Measurements from ENCODE around the gene RRP9. TPM values are rescaled to one million over a fixed set of nuclear protein-coding genes. Genes with fewer than 3 reads are reported as not detected.

Gene RRP9
- total RNA-seq, 1 donor, result 22.5 TPM

GRCh38 chr3:51984269-51984647 is 42.6 kb upstream of the RRP9 start:
- H3K4me3 ChIP-seq (ENCODE audit: low read depth, low read length), result peak overlapping the region; percentile 66
- no peak for TF ChIP-seq CTCF (IDR thresholded peaks at IDR 0.05; ENCODE audit: insufficient read depth, low read depth, low read length)
- no peak for DNase-seq (ENCODE audit: low read depth)

GRCh38 chr3:51983578-51984268 is 42.0 kb upstream of the RRP9 start:
- no peak for DNase-seq (ENCODE audit: low read depth)
- no peak for TF ChIP-seq CTCF (IDR thresholded peaks at IDR 0.05; ENCODE audit: insufficient read depth, low read depth, low read length)
- H3K4me3 ChIP-seq (ENCODE audit: low read depth, low read length), result peak overlapping the region; percentile 66

- peak; percentile 91 for DNase-seq (ENCODE audit: low read depth)
- TF ChIP-seq CTCF (IDR thresholded peaks at IDR 0.05; ENCODE audit: insufficient read depth, low read depth, low read length), result no peak
- H3K4me3 ChIP-seq (ENCODE audit: low read depth, low read length), result peak within 1 kb of the TSS; percentile 66
These were observed 41.3 kb upstream of the RRP9 start, which contains the start of gene ACY1 for GRCh38 chr3:51982838-51983577. Gene ACY1 (plus strand): TSS chr3:51983535. CDS start chr3:51984065, 530 bp downstream.

- no peak for DNase-seq (ENCODE audit: low read depth)
- TF ChIP-seq CTCF (IDR thresholded peaks at IDR 0.05; ENCODE audit: insufficient read depth, low read depth, low read length), result peak; percentile 54
- H3K4me3 ChIP-seq (ENCODE audit: low read depth, low read length), result peak overlapping the region; percentile 66
These were observed 40.7 kb upstream of the RRP9 start for GRCh38 chr3:51982352-51982837.

GRCh38 chr3:51980253-51980652 is 38.5 kb upstream of the RRP9 start:
- TF ChIP-seq CTCF (IDR thresholded peaks at IDR 0.05; ENCODE audit: insufficient read depth, low read depth, low read length), result no peak

GRCh38 chr3:51978143-51978502 is 36.4 kb upstream of the RRP9 start:
- no peak for TF ChIP-seq CTCF (IDR thresholded peaks at IDR 0.05; ENCODE audit: insufficient read depth, low read depth, low read length)
- DNase-seq (ENCODE audit: low read depth), result no peak
- H3K4me3 ChIP-seq (ENCODE audit: low read depth, low read length), result no peak overlapping the region

More at GRCh38 chr3:51980253-51980652, 38.5 kb upstream of the RRP9 start:
- DNase-seq (ENCODE audit: low read depth), result no peak
- H3K4me3 ChIP-seq (ENCODE audit: low read depth, low read length), result no peak overlapping the region
